ENCODE measurements around the gene PPP2R2C. TPM values are rescaled to one million over a fixed set of nuclear protein-coding genes. Genes with fewer than 3 reads are reported as not detected.

PPP2R2C gene
- 1.0 and 1.1 TPM in 2 replicates for total RNA-seq (2012; rRNA removed)

DNA sequence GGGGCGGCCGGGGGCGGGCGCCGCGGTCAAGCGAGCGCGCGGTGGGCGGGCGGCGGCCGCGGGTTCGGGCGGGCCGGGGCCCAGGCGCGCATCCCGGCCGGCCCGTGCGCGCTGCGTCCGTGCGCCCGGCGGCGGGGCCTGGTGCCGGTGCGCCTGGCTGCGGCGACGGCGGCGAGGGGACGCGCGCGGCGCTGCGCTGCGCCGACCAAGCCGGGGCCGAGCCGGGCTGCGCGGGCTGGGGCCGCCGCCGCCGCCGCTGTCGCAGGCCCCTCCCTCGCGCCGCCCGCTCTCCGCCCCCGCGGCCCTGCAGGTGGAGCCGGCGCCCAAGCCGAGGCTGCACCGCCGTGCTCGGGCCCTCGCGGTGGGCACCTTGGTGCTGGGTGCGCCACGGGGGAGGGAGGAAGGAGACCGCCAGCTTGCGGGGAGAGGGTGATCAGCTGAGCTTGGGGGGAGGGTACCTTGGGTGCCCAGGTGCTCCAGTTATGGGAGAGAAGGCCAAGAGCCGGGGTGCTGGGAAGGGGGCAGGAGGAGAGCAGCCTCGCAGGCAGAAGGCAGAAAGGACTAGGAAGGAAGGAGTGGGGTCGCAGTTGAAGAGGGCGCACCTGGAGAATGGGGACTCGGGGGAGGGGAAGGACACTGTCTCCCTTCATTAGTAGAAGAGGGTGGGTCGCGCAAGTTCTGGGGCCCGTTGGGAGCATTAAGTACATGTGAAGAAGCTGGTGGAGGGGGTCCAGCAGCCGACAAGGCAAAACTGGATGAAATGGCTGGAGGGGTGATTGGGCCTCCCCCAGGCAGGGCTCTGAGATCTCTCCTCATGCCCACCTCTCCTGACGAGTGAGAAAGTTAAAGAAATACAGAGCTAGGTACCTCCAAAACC, at the start of gene PPP2R2C:
TSS of gene PPP2R2C (minus strand) at position 228 of the 877 bp plus-strand sequence. CDS start 385 bp downstream, outside the sequence.
- no peak within 1 kb of the TSS for H3K4me3 ChIP-seq (ENCODE audit: low read length)
- no peak within 1 kb of the TSS for H3K4me2 ChIP-seq (ENCODE audit: low read length)
- H3K36me3 ChIP-seq (ENCODE audit: insufficient read depth, low read length): no peaks in the 10 kb centered on the region
- no peaks in the 10 kb centered on the region for H3K9me3 ChIP-seq (replicated peaks; ENCODE audit: low read length)
- peaks cover 51% of the 10 kb centered on the region for H3K27me3 ChIP-seq (ENCODE audit: control insufficient read depth, insufficient read depth, low read length)
- no peak within 1 kb of the TSS for H3K9ac ChIP-seq (ENCODE audit: low read depth, low read length)
- peaks cover 5% of the 10 kb centered on the region for H3K4me1 ChIP-seq (ENCODE audit: control insufficient read depth, insufficient read depth, low read length)

DNA sequence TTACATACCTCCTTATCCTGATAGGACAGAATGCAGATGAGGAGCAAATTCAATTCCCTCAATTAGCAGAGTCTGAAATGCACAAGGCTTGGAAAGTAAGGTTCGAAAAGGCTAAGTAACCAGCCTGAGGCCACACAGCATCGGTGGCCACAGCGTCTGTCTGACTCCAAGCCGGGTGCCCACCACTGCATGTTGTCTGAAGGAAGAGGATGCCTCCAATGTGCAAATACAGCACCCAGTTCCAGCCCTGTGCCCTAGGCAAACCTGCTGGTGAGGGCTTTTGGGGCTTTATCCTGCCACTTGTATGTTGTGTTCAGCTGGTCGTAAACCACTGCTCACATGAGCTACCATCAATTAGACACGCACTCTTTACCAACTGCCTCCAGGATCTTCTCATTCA, 48.6 kb upstream of the PPP2R2C start:
- Histone ChIP-seq H3K27me3 (ENCODE audit: control insufficient read depth, insufficient read depth, low read length) (no peaks in the 10 kb centered on the region), H3K4me2 (ENCODE audit: low read length) (no peak overlapping the region), H3K9ac (ENCODE audit: low read depth, low read length) (no peak overlapping the region), H3K4me1 (ENCODE audit: control insufficient read depth, insufficient read depth, low read length) (no peaks in the 10 kb centered on the region), H3K36me3 (ENCODE audit: insufficient read depth, low read length) (no peaks in the 10 kb centered on the region), H3K9me3 (replicated peaks; ENCODE audit: low read length) (no peaks in the 10 kb centered on the region), H3K4me3 (ENCODE audit: low read length) (no peak overlapping the region)

DNA sequence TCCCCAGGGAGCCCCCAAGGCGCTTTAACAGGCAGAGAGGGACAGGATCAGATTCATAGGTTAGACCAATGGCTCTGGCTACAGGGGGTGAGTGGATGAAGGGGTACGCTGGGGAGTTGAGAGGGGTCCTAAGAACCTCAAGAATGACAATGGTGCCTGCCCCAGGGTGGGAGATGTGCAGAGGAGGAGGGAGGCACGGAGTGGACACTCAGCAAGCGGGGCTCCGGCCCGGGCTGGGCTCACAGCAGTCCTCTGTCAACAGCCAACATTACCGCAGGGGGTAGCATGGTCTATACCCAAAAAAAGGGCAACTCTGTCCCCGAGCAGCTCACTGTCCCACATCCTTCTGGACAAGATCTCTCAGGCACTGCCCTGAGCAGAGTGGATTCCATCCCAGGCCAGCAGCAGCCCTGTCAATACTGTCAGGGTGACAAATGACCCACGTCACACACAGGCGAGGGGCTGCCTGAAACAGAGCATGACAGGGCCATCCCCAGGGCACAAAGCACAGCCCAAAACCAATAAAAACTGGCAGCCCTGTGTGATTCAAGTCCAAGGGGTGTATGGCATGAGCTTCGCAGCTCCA, 47.7 kb upstream of the PPP2R2C start:
- no peak overlapping the region for H3K9ac ChIP-seq (ENCODE audit: low read depth, low read length)
- H3K4me3 ChIP-seq (ENCODE audit: low read length): no peak overlapping the region
- no peaks in the 10 kb centered on the region for H3K4me1 ChIP-seq (ENCODE audit: control insufficient read depth, insufficient read depth, low read length)
- no peaks in the 10 kb centered on the region for H3K27me3 ChIP-seq (ENCODE audit: control insufficient read depth, insufficient read depth, low read length)
- H3K9me3 ChIP-seq (replicated peaks; ENCODE audit: low read length): no peaks in the 10 kb centered on the region
- no peak overlapping the region for H3K4me2 ChIP-seq (ENCODE audit: low read length)
- H3K36me3 ChIP-seq (ENCODE audit: insufficient read depth, low read length): no peaks in the 10 kb centered on the region

DNA sequence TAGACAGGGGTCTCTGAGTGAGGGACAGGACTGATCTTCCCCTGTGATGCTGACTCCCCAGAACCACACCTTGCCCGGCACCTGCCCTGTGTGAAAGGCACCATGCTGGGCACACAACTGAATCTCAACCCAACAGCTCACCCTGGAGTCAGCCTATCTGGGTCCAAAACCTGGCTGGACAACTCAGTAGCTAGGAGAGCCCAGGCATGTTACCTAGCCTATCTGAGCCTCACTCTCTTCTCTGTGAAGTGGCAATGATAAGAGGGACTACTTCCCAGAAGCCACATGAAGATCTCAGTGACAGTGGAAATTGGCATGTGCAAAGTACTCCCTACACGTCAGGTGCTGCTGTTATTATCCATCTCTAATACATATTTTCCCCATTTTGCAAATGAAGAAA, 44.8 kb upstream of the PPP2R2C start:
- H3K4me1 ChIP-seq (ENCODE audit: control insufficient read depth, insufficient read depth, low read length): no peaks in the 10 kb centered on the region
- H3K9ac ChIP-seq (ENCODE audit: low read depth, low read length): no peak overlapping the region
- H3K36me3 ChIP-seq (ENCODE audit: insufficient read depth, low read length): no peaks in the 10 kb centered on the region
- no peak overlapping the region for H3K4me2 ChIP-seq (ENCODE audit: low read length)
- no peak overlapping the region for H3K4me3 ChIP-seq (ENCODE audit: low read length)
- no peaks in the 10 kb centered on the region for H3K27me3 ChIP-seq (ENCODE audit: control insufficient read depth, insufficient read depth, low read length)
- no peaks in the 10 kb centered on the region for H3K9me3 ChIP-seq (replicated peaks; ENCODE audit: low read length)

- no peak overlapping the region for H3K4me2 ChIP-seq (ENCODE audit: low read length)
- no peaks in the 10 kb centered on the region for H3K36me3 ChIP-seq (ENCODE audit: insufficient read depth, low read length)
- H3K4me3 ChIP-seq (ENCODE audit: low read length): no peak overlapping the region
- H3K27me3 ChIP-seq (ENCODE audit: control insufficient read depth, insufficient read depth, low read length): no peaks in the 10 kb centered on the region
- no peaks in the 10 kb centered on the region for H3K9me3 ChIP-seq (replicated peaks; ENCODE audit: low read length)
- H3K4me1 ChIP-seq (ENCODE audit: control insufficient read depth, insufficient read depth, low read length): no peaks in the 10 kb centered on the region
- H3K9ac ChIP-seq (ENCODE audit: low read depth, low read length): no peak overlapping the region
Observed at GRCh38 chr4:6516762-6517161, 44.3 kb upstream of the PPP2R2C start.

DNA sequence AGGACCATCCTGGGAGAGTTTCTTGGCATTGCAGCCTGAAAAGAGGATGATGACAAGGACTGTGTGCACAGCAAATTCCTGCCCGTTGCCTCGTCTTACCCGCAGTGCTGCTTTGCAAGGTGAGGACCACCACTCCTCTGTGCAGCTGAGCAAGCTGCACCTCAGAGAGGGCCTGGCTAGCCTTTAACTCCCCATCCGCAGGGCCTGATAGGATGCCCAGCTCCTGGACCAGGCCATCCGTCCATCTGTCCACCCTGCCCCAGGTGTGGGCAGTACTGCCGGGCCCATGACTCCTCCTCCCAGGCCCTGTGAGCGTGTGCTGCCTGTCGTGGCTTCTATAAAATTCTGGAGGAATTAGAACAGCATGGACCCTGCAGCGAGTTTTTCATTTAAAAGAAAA, 43.9 kb upstream of the PPP2R2C start:
- H3K4me3 ChIP-seq (ENCODE audit: low read length): no peak overlapping the region
- H3K4me1 ChIP-seq (ENCODE audit: control insufficient read depth, insufficient read depth, low read length): no peaks in the 10 kb centered on the region
- H3K36me3 ChIP-seq (ENCODE audit: insufficient read depth, low read length): no peaks in the 10 kb centered on the region
- no peak overlapping the region for H3K4me2 ChIP-seq (ENCODE audit: low read length)
- no peak overlapping the region for H3K9ac ChIP-seq (ENCODE audit: low read depth, low read length)
- H3K27me3 ChIP-seq (ENCODE audit: control insufficient read depth, insufficient read depth, low read length): no peaks in the 10 kb centered on the region
- H3K9me3 ChIP-seq (replicated peaks; ENCODE audit: low read length): no peaks in the 10 kb centered on the region

DNA sequence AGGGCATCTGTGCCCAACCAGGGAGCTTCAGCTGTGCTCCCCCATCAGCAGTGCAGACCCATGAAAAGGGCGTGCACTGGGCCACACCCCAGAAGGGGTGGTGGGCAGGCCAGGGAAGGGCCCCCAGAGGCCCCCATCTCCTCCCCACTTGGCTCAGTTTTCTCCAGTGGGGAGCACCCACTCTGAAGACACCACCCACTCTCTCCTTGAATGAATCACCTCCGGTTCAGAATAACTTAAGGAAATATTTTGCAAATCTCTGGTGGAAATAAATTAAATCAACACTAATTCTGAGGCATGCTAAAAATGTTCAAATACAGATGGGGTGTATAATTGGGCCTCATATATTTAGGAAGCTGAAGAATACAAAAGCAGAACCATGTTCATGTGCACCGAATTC, 41.3 kb upstream of the PPP2R2C start:
- Histone ChIP-seq H3K9ac (ENCODE audit: low read depth, low read length) (no peak overlapping the region), H3K27me3 (ENCODE audit: control insufficient read depth, insufficient read depth, low read length) (no peaks in the 10 kb centered on the region), H3K36me3 (ENCODE audit: insufficient read depth, low read length) (no peaks in the 10 kb centered on the region), H3K4me2 (ENCODE audit: low read length) (no peak overlapping the region), H3K4me3 (ENCODE audit: low read length) (no peak overlapping the region), H3K9me3 (replicated peaks; ENCODE audit: low read length) (no peaks in the 10 kb centered on the region), H3K4me1 (ENCODE audit: control insufficient read depth, insufficient read depth, low read length) (no peaks in the 10 kb centered on the region)

DNA sequence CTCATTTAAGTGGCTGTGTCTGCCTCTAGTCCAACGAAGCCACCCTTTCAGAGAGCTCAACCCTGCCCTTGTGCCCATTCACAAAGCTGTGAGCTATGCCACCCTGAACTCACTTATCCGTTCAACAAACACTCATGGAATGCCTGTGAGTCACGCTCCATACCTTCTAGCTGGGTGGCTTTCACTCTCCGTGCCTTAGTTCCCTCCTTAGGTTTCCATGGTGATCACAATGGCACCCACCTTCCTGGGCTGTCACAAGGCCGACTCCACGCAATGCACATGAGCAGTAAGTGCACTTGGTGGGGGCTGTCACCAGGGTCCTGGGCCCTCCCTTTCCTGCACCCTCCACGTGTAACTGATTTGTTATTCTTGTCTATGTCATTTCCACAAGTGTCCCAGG, 37.2 kb upstream of the PPP2R2C start:
- Histone ChIP-seq H3K9ac (ENCODE audit: low read depth, low read length) (no peak overlapping the region), H3K36me3 (ENCODE audit: insufficient read depth, low read length) (no peaks in the 10 kb centered on the region), H3K27me3 (ENCODE audit: control insufficient read depth, insufficient read depth, low read length) (no peaks in the 10 kb centered on the region), H3K4me1 (ENCODE audit: control insufficient read depth, insufficient read depth, low read length) (no peaks in the 10 kb centered on the region), H3K4me3 (ENCODE audit: low read length) (no peak overlapping the region), H3K4me2 (ENCODE audit: low read length) (no peak overlapping the region), H3K9me3 (replicated peaks; ENCODE audit: low read length) (peaks cover 3% of the 10 kb centered on the region)

- H3K4me2 ChIP-seq (ENCODE audit: low read length): no peak overlapping the region
- no peak overlapping the region for H3K9ac ChIP-seq (ENCODE audit: low read depth, low read length)
- no peaks in the 10 kb centered on the region for H3K36me3 ChIP-seq (ENCODE audit: insufficient read depth, low read length)
- H3K27me3 ChIP-seq (ENCODE audit: control insufficient read depth, insufficient read depth, low read length): no peaks in the 10 kb centered on the region
- H3K9me3 ChIP-seq (replicated peaks; ENCODE audit: low read length): peaks cover 4% of the 10 kb centered on the region
- H3K4me3 ChIP-seq (ENCODE audit: low read length): no peak overlapping the region
- no peaks in the 10 kb centered on the region for H3K4me1 ChIP-seq (ENCODE audit: control insufficient read depth, insufficient read depth, low read length)
Observed at GRCh38 chr4:6507345-6507744, 34.9 kb upstream of the PPP2R2C start.

DNA sequence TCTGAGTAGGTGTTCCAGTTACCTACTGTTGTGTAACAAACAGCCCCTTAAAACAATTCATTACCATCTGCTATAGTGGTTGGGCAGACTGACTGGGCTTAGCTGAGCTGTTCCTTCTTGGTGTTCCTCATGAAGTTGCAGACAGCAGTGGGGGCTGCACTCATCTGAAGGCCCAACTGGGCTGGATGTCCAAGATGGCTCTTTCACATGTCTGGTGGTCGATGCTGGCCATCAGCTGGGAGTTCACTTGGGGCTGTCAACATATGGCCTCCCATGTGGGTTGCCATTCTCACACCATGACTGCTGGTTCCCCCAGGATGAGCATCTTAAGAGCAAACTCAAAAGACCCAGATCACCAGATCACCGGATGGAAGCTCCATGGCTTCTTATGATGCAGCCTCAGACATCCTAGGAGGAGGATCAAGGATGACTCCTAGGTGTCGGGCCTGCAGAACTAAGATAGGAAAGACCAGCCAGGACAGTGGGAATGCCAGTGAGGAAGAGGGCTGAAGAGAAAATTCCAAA, 34.3 kb upstream of the PPP2R2C start:
- no peak overlapping the region for H3K4me3 ChIP-seq (ENCODE audit: low read length)
- H3K9me3 ChIP-seq (replicated peaks; ENCODE audit: low read length): peaks cover 4% of the 10 kb centered on the region
- no peaks in the 10 kb centered on the region for H3K36me3 ChIP-seq (ENCODE audit: insufficient read depth, low read length)
- H3K4me1 ChIP-seq (ENCODE audit: control insufficient read depth, insufficient read depth, low read length): no peaks in the 10 kb centered on the region
- H3K27me3 ChIP-seq (ENCODE audit: control insufficient read depth, insufficient read depth, low read length): no peaks in the 10 kb centered on the region
- H3K4me2 ChIP-seq (ENCODE audit: low read length): no peak overlapping the region
- no peak overlapping the region for H3K9ac ChIP-seq (ENCODE audit: low read depth, low read length)

- H3K4me1 ChIP-seq (ENCODE audit: control insufficient read depth, insufficient read depth, low read length): no peaks in the 10 kb centered on the region
- H3K4me3 ChIP-seq (ENCODE audit: low read length): no peak overlapping the region
- no peak overlapping the region for H3K9ac ChIP-seq (ENCODE audit: low read depth, low read length)
- no peaks in the 10 kb centered on the region for H3K27me3 ChIP-seq (ENCODE audit: control insufficient read depth, insufficient read depth, low read length)
- H3K36me3 ChIP-seq (ENCODE audit: insufficient read depth, low read length): no peaks in the 10 kb centered on the region
- H3K4me2 ChIP-seq (ENCODE audit: low read length): no peak overlapping the region
- peaks cover 4% of the 10 kb centered on the region for H3K9me3 ChIP-seq (replicated peaks; ENCODE audit: low read length)
Observed at GRCh38 chr4:6504900-6505496, 32.6 kb upstream of the PPP2R2C start.

All from skeletal muscle satellite cell (primary cell).